Erythroblast (primary cell): ENCODE data around the gene MYCBP2.

Source experiments
- GATA1 ChIP-seq: IDR thresholded peaks from 2 replicates; pipeline ENCODE4 v1.6.1; 2011; ENCODE audit warnings: low read depth, mild to moderate bottlenecking, control low read depth, low read length, moderate library complexity
- POLR2A ChIP-seq: IDR thresholded peaks from 2 replicates; pipeline ENCODE4 v1.6.1; 2011; ENCODE audit warnings: mild to moderate bottlenecking, low read length

DNA sequence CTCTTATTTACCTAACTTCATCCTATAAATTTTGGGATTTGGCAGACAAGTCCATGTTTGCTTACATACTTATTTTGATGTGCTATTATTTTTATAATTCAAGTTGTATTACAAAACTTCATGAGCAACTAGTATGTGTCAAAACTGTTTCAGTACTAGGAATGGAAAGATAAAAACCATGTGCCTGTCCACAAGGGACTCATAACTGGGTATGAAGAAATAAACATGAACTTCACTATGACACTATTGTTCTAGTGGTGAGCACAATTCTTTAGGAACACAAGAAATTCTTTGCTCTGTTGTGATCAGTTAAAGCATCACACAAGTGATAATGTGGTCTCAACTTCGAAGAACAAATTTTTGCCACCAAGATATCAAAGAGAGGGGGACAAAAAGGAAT, 202.5 kb downstream of the MYCBP2 start:
- TF ChIP-seq POLR2A (no peak), GATA1 (no peak)
